GM23338 (cell line): ENCODE measurements around the gene DNAJC19. TPM values are rescaled to one million over a fixed set of nuclear protein-coding genes. Genes with fewer than 3 reads are reported as not detected.

Source experiments
- ATAC-seq: fragments of 200-7000 bp; cut with Tn5 transposase; 3 replicates; pipeline ENCODE4 v1.9.1; 2020
- DNase-seq: peaks from one replicate; pipeline ENCODE4 v3.0.0-alpha.2; 2015; ENCODE audit warnings: low spot score
- H2AFZ ChIP-seq: fragments of 200-600 bp; sonication (generic); 2 replicates; pipeline ENCODE4 v1.8.0; 2016; ENCODE audit warnings: antibody characterized with exemption, mild to moderate bottlenecking, moderate library complexity
- H3F3A ChIP-seq: fragments of 200-600 bp; sonication (generic); replicated peaks from 2 replicates; pipeline ENCODE4 v1.8.0; 2017; ENCODE audit warnings: antibody characterized with exemption, mixed run types, low read depth
- H3K27ac ChIP-seq: fragments of 200-600 bp; sonication (generic); 2 replicates; pipeline ENCODE4 v1.6.1; 2016; ENCODE audit warnings: low read depth
- H3K27me3 ChIP-seq: fragments of 200-600 bp; sonication (generic); 2 replicates; pipeline ENCODE4 v1.8.0; 2016; ENCODE audit warnings: mild to moderate bottlenecking, mixed run types, moderate library complexity; ENCODE audit not compliant: insufficient read depth
- H3K36me3 ChIP-seq: fragments of 200-600 bp; sonication (generic); 2 replicates; pipeline ENCODE4 v1.8.0; 2016; ENCODE audit warnings: mild to moderate bottlenecking; ENCODE audit not compliant: insufficient read depth
- H3K4me1 ChIP-seq: fragments of 200-600 bp; sonication (generic); 2 replicates; pipeline ENCODE4 v1.8.0; 2016; ENCODE audit warnings: mild to moderate bottlenecking, moderate library complexity; ENCODE audit not compliant: insufficient read depth
- H3K4me2 ChIP-seq: fragments of 200-600 bp; sonication (generic); 2 replicates; pipeline ENCODE4 v1.7.1; 2017; ENCODE audit warnings: mixed run types
- H3K4me3 ChIP-seq: fragments of 200-600 bp; sonication (generic); 2 replicates; pipeline ENCODE4 v1.6.1; 2016; ENCODE audit warnings: mixed run types
- H3K79me2 ChIP-seq: fragments of 200-600 bp; sonication (generic); replicated peaks from 2 replicates; pipeline ENCODE4 v1.8.0; 2017; ENCODE audit warnings: mild to moderate bottlenecking; ENCODE audit not compliant: insufficient read depth
- H3K9me2 ChIP-seq: fragments of 200-600 bp; sonication (generic); 2 replicates; pipeline ENCODE4 v1.8.0; 2017; ENCODE audit not compliant: insufficient read depth
- H4K20me1 ChIP-seq: fragments of 200-600 bp; sonication (generic); replicated peaks from 2 replicates; pipeline ENCODE4 v1.8.0; 2017; ENCODE audit warnings: mild to moderate bottlenecking; ENCODE audit not compliant: insufficient read depth
- H3K27ac Mint-ChIP-seq: 2 replicates; pipeline ENCODE4 v1.8.0; 2020; ENCODE audit warnings: inconsistent platforms, mild to moderate bottlenecking, moderate library complexity, mixed read lengths
- H3K27me3 Mint-ChIP-seq: 3 replicates; pipeline ENCODE4 v1.8.0; 2022; ENCODE audit warnings: low read depth, mild to moderate bottlenecking, moderate library complexity, mixed read lengths, inconsistent platforms; ENCODE audit not compliant: insufficient read depth, poor library complexity
- H3K36me3 Mint-ChIP-seq: 3 replicates; pipeline ENCODE4 v1.8.0; 2021; ENCODE audit warnings: low read depth, mild to moderate bottlenecking, inconsistent platforms, moderate library complexity, mixed read lengths
- H3K4me1 Mint-ChIP-seq: 3 replicates; pipeline ENCODE4 v1.8.0; 2020; ENCODE audit warnings: mild to moderate bottlenecking, inconsistent platforms, mixed read lengths
- H3K4me3 Mint-ChIP-seq: 3 replicates; pipeline ENCODE4 v1.8.0; 2021; ENCODE audit warnings: moderate library complexity, mild to moderate bottlenecking, inconsistent platforms, mixed read lengths
- H3K9me3 Mint-ChIP-seq: 3 replicates; pipeline ENCODE4 v1.8.0; 2020; ENCODE audit warnings: moderate library complexity, mild to moderate bottlenecking, inconsistent platforms, mixed read lengths
- CREB1 ChIP-seq: fragments of 250-450 bp; sonication (Bioruptor Pico); IDR thresholded peaks from 2 replicates; pipeline ENCODE4 v1.5.0; 2020; ENCODE audit warnings: low read depth, mild to moderate bottlenecking, moderate library complexity
- EZH2 ChIP-seq: fragments of 200-600 bp; sonication (generic); IDR thresholded peaks from one replicate; pipeline ENCODE4 v1.8.0; 2017; ENCODE audit warnings: antibody characterized with exemption, mild to moderate bottlenecking, low read depth; ENCODE audit not compliant: unreplicated experiment
- EZH2phosphoT487 ChIP-seq: fragments of 200-600 bp; sonication (generic); IDR thresholded peaks from one replicate; pipeline ENCODE4 v1.8.1; 2018; ENCODE audit warnings: antibody characterized with exemption; ENCODE audit not compliant: unreplicated experiment
- JUNB ChIP-seq: IDR thresholded peaks from one replicate; pipeline ENCODE4 v1.6.1; 2016; ENCODE audit warnings: antibody characterized with exemption; ENCODE audit not compliant: unreplicated experiment
- NANOG ChIP-seq: IDR thresholded peaks from 2 replicates; pipeline ENCODE4 v1.6.1; 2016; ENCODE audit warnings: antibody characterized with exemption, borderline replicate concordance
- POLR2AphosphoS5 ChIP-seq: IDR thresholded peaks from 2 replicates; pipeline ENCODE4 v1.6.1; 2016; ENCODE audit warnings: antibody characterized with exemption, low read depth
- STAT1 ChIP-seq: IDR thresholded peaks from one replicate; pipeline ENCODE4 v1.6.1; 2016; ENCODE audit warnings: antibody characterized with exemption; ENCODE audit not compliant: unreplicated experiment
- ZNF114 ChIP-seq: fragments of 250-450 bp; sonication (Bioruptor Pico); IDR thresholded peaks from 2 replicates; pipeline ENCODE4 v1.5.0; 2020; ENCODE audit warnings: mild to moderate bottlenecking, moderate library complexity
- ZNF331 ChIP-seq: fragments of 250-450 bp; sonication (Bioruptor Pico); IDR thresholded peaks from 2 replicates; pipeline ENCODE4 v1.5.0; 2020; ENCODE audit warnings: low read depth, mild to moderate bottlenecking, moderate library complexity
- polyA plus RNA-seq: library from polyadenylated mRNA; unstranded; fragments of >200 nt; fragmentation: Nextera tagmentation; extraction: Ambion mirVana; gene quantifications from 2 replicates; pipeline ENCODE4 v1.2.1, GENCODE V29; 2016
- total RNA-seq: library from RNA; depleted of rRNA; stranded (reverse); fragments of >200 nt; shearing (Covaris generic); gene quantifications from 2 replicates; pipeline ENCODE4 v1.2.3, GENCODE V29; 2014
- TF ChIP-seq, protein P1 (sequence below), 2 experiments: fragments of 200-600 bp in 1 of 2; sonication (generic) in 1 of 2; conservative IDR thresholded peaks; 2 replicates each; pipeline versions ENCODE4 v1.5.1 to v1.6.1; 2016 to 2017; ENCODE audit warnings: antibody characterized with exemption in 2 of 2, low read depth in 2 of 2, mild to moderate bottlenecking in 2 of 2, moderate library complexity in 1 of 2
- TF ChIP-seq, protein P2 (sequence below): IDR thresholded peaks from one replicate; pipeline ENCODE4 v1.6.1; 2018; ENCODE audit warnings: antibody characterized with exemption; ENCODE audit not compliant: unreplicated experiment
- TF ChIP-seq, protein P3 (sequence below): fragments of 250-450 bp; sonication (Bioruptor Pico); IDR thresholded peaks from 2 replicates; pipeline ENCODE4 v1.5.0; 2020; ENCODE audit warnings: mild to moderate bottlenecking, moderate library complexity
- TF ChIP-seq, protein P4 (sequence below): IDR thresholded peaks from 2 replicates; pipeline ENCODE4 v1.6.1; 2016; ENCODE audit warnings: antibody characterized with exemption

Gene DNAJC19
- total and polyA plus RNA-seq, 2 experiments from 2014 or later = 33.4 to 312 TPM

DNA sequence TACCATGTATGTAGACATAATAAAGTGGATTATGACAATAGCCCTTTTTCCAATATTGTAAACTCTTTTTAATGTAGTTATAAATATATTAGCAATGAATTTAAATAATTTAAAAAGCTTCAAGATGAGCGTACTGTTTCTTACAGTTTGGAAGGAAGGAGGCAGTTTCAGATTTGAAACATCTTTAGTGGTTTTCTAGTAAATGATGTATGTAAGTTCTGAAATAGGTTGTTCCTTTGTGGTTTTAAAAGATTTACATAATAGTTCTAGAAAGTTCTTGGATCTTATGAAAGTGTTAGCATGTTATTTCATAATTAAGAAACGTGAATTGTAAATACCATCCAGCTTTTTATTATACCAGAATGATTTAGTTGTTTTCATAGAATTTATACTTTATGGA lies 16.0 kb downstream of the DNAJC19 start:
- Histone ChIP-seq H3K9me2 (no peaks in the 10 kb centered on the region), H3K79me2 (no peaks in the 10 kb centered on the region; the same call in none of the 2 replicates), H3K27me3 (no peaks in the 10 kb centered on the region), H4K20me1 (peaks cover 5% of the 10 kb centered on the region), H3F3A (no peaks in the 10 kb centered on the region), H3K4me3 (no peak overlapping the region), H2AFZ (no peak overlapping the region), H3K36me3 (peaks cover 47% of the 10 kb centered on the region), H3K27ac (no peak overlapping the region), H3K4me2 (no peak overlapping the region), H3K4me1 (no peaks in the 10 kb centered on the region)
- H3K27ac Mint-ChIP-seq = no peak overlapping the region
- no peaks in the 10 kb centered on the region for H3K9me3 Mint-ChIP-seq
- no peak for DNase-seq
- TF ChIP-seq, protein P1, sequence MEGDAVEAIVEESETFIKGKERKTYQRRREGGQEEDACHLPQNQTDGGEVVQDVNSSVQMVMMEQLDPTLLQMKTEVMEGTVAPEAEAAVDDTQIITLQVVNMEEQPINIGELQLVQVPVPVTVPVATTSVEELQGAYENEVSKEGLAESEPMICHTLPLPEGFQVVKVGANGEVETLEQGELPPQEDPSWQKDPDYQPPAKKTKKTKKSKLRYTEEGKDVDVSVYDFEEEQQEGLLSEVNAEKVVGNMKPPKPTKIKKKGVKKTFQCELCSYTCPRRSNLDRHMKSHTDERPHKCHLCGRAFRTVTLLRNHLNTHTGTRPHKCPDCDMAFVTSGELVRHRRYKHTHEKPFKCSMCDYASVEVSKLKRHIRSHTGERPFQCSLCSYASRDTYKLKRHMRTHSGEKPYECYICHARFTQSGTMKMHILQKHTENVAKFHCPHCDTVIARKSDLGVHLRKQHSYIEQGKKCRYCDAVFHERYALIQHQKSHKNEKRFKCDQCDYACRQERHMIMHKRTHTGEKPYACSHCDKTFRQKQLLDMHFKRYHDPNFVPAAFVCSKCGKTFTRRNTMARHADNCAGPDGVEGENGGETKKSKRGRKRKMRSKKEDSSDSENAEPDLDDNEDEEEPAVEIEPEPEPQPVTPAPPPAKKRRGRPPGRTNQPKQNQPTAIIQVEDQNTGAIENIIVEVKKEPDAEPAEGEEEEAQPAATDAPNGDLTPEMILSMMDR (conservative IDR thresholded peaks at IDR 0.05; ENCODE audit: low read depth in 2 of 2) = no peak
- TF ChIP-seq, protein P2, sequence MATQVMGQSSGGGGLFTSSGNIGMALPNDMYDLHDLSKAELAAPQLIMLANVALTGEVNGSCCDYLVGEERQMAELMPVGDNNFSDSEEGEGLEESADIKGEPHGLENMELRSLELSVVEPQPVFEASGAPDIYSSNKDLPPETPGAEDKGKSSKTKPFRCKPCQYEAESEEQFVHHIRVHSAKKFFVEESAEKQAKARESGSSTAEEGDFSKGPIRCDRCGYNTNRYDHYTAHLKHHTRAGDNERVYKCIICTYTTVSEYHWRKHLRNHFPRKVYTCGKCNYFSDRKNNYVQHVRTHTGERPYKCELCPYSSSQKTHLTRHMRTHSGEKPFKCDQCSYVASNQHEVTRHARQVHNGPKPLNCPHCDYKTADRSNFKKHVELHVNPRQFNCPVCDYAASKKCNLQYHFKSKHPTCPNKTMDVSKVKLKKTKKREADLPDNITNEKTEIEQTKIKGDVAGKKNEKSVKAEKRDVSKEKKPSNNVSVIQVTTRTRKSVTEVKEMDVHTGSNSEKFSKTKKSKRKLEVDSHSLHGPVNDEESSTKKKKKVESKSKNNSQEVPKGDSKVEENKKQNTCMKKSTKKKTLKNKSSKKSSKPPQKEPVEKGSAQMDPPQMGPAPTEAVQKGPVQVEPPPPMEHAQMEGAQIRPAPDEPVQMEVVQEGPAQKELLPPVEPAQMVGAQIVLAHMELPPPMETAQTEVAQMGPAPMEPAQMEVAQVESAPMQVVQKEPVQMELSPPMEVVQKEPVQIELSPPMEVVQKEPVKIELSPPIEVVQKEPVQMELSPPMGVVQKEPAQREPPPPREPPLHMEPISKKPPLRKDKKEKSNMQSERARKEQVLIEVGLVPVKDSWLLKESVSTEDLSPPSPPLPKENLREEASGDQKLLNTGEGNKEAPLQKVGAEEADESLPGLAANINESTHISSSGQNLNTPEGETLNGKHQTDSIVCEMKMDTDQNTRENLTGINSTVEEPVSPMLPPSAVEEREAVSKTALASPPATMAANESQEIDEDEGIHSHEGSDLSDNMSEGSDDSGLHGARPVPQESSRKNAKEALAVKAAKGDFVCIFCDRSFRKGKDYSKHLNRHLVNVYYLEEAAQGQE = no peak
- TF ChIP-seq EZH2 (no peak), ZNF331 (CRISPR knock-in tag) (no peak), EZH2phosphoT487 (no peak), NANOG (no peak), CREB1 (CRISPR knock-in tag) (no peak), POLR2AphosphoS5 (no peak), JUNB (no peak), ZNF114 (CRISPR knock-in tag) (no peak), STAT1 (no peak)
- TF ChIP-seq, protein P3, sequence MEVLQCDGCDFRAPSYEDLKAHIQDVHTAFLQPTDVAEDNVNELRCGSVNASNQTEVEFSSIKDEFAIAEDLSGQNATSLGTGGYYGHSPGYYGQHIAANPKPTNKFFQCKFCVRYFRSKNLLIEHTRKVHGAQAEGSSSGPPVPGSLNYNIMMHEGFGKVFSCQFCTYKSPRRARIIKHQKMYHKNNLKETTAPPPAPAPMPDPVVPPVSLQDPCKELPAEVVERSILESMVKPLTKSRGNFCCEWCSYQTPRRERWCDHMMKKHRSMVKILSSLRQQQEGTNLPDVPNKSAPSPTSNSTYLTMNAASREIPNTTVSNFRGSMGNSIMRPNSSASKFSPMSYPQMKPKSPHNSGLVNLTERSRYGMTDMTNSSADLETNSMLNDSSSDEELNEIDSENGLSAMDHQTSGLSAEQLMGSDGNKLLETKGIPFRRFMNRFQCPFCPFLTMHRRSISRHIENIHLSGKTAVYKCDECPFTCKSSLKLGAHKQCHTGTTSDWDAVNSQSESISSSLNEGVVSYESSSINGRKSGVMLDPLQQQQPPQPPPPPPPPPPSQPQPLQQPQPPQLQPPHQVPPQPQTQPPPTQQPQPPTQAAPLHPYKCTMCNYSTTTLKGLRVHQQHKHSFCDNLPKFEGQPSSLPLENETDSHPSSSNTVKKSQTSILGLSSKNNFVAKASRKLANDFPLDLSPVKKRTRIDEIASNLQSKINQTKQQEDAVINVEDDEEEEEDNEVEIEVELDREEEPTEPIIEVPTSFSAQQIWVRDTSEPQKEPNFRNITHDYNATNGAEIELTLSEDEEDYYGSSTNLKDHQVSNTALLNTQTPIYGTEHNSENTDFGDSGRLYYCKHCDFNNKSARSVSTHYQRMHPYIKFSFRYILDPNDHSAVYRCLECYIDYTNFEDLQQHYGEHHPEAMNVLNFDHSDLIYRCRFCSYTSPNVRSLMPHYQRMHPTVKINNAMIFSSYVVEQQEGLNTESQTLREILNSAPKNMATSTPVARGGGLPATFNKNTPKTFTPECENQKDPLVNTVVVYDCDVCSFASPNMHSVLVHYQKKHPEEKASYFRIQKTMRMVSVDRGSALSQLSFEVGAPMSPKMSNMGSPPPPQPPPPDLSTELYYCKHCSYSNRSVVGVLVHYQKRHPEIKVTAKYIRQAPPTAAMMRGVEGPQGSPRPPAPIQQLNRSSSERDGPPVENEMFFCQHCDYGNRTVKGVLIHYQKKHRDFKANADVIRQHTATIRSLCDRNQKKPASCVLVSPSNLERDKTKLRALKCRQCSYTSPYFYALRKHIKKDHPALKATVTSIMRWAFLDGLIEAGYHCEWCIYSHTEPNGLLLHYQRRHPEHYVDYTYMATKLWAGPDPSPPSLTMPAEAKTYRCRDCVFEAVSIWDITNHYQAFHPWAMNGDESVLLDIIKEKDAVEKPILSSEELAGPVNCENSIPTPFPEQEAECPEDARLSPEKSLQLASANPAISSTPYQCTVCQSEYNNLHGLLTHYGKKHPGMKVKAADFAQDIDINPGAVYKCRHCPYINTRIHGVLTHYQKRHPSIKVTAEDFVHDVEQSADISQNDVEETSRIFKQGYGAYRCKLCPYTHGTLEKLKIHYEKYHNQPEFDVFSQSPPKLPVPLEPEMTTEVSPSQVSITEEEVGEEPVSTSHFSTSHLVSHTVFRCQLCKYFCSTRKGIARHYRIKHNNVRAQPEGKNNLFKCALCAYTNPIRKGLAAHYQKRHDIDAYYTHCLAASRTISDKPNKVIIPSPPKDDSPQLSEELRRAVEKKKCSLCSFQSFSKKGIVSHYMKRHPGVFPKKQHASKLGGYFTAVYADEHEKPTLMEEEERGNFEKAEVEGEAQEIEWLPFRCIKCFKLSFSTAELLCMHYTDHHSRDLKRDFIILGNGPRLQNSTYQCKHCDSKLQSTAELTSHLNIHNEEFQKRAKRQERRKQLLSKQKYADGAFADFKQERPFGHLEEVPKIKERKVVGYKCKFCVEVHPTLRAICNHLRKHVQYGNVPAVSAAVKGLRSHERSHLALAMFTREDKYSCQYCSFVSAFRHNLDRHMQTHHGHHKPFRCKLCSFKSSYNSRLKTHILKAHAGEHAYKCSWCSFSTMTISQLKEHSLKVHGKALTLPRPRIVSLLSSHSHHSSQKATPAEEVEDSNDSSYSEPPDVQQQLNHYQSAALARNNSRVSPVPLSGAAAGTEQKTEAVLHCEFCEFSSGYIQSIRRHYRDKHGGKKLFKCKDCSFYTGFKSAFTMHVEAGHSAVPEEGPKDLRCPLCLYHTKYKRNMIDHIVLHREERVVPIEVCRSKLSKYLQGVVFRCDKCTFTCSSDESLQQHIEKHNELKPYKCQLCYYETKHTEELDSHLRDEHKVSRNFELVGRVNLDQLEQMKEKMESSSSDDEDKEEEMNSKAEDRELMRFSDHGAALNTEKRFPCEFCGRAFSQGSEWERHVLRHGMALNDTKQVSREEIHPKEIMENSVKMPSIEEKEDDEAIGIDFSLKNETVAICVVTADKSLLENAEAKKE (CRISPR knock-in tag) = no peak
- TF ChIP-seq, protein P4, sequence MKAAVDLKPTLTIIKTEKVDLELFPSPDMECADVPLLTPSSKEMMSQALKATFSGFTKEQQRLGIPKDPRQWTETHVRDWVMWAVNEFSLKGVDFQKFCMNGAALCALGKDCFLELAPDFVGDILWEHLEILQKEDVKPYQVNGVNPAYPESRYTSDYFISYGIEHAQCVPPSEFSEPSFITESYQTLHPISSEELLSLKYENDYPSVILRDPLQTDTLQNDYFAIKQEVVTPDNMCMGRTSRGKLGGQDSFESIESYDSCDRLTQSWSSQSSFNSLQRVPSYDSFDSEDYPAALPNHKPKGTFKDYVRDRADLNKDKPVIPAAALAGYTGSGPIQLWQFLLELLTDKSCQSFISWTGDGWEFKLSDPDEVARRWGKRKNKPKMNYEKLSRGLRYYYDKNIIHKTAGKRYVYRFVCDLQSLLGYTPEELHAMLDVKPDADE = no peak
- no peak overlapping the region for H3K4me3 Mint-ChIP-seq
- H3K27me3 Mint-ChIP-seq = no peaks in the 10 kb centered on the region
- ATAC-seq = no peak
- peaks cover 59% of the 10 kb centered on the region for H3K36me3 Mint-ChIP-seq
- no peaks in the 10 kb centered on the region for H3K4me1 Mint-ChIP-seq
